ENCODE data around the gene FGFR2.

FGFR2 gene

GRCh38 chr10:121598263-121599249 lies at the start of gene FGFR2:
FGFR2 (minus strand) TSS chr10:121598444; CDS start chr10:121593817, 4,627 bp downstream.
- DNase-seq (ENCODE audit: low read depth) = peak; percentile 22
- H3K4me3 ChIP-seq (ENCODE audit: low read depth, low read length) = no peak within 1 kb of the TSS
- no peak for TF ChIP-seq CTCF (IDR thresholded peaks at IDR 0.05; ENCODE audit: insufficient read depth, low read depth, low read length, missing control alignments)

GRCh38 chr10:121647401-121647800 lies 49.2 kb upstream of the FGFR2 start:
- DNase-seq (ENCODE audit: low read depth) = no peak
- TF ChIP-seq CTCF (IDR thresholded peaks at IDR 0.05; ENCODE audit: insufficient read depth, low read depth, low read length, missing control alignments) = no peak
- no peak overlapping the region for H3K4me3 ChIP-seq (ENCODE audit: low read depth, low read length)

- no peak for TF ChIP-seq CTCF (IDR thresholded peaks at IDR 0.05; ENCODE audit: insufficient read depth, low read depth, low read length, missing control alignments)
- no peak for DNase-seq (ENCODE audit: low read depth)
- H3K4me3 ChIP-seq (ENCODE audit: low read depth, low read length) = no peak overlapping the region
Measured at GRCh38 chr10:121645696-121646095, 47.5 kb upstream of the FGFR2 start.

DNA sequence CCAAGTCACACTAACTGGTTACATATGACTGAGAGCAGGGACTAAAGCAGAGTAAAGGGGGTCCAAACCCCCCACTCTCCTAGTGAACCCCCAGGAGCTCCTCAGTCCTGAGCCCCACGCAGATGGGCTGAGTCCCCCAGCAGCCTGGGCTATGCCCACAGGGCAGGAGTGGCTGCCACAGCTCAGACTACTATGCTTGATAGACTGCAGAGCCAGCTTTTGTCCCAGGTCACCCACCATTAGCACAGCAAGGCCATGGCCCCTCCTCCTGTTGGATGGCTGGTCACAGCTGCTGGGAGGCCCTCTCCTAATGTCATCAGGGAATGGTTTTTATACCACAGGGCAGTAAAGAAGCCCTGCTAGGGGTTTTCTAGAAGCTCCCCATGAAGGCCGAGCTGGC lies 46.3 kb upstream of the FGFR2 start:
- no peak for DNase-seq (ENCODE audit: low read depth)
- no peak for TF ChIP-seq CTCF (IDR thresholded peaks at IDR 0.05; ENCODE audit: insufficient read depth, low read depth, low read length, missing control alignments)
- no peak overlapping the region for H3K4me3 ChIP-seq (ENCODE audit: low read depth, low read length)

DNA sequence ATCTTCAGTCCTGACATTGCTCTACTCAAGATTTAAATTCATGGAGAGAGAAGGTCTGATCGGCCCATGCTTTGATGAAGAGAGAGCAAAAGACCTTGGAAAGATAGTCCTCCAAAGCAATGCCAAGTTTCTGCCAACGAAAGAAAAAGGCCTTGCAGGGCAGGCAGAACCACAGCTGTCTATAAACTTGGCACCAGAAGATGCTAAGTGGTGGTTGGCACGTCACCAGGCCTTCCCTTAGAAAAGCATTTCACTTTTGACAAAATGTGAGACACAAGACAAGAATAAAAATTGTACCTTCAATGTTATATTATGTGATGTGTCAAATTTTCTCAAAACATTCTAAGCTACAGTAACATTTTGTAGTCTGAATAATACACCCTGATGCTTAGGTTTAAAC lies 42.0 kb upstream of the FGFR2 start:
- no peak for DNase-seq (ENCODE audit: low read depth)
- H3K4me3 ChIP-seq (ENCODE audit: low read depth, low read length) = no peak overlapping the region
- TF ChIP-seq CTCF (IDR thresholded peaks at IDR 0.05; ENCODE audit: insufficient read depth, low read depth, low read length, missing control alignments) = no peak

DNA sequence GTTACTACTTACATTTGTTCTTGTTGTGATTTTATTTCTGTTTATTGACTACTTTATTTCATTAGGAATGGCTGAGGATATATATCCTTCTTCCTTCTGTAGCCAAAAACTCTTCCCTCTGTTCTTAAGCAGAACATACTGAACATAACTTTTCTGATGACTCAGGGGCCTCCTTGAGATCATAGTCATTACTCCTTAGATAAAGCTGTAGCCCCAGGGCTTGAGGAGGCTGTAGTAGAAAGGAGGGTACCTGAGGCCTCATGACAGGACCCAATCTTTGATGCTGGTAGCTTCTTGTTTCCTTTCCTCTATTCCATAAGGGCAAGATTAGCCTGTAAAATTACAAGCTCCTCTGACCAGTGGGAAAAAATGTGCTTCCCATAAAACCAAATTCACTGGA lies 41.2 kb upstream of the FGFR2 start:
- no peak for TF ChIP-seq CTCF (IDR thresholded peaks at IDR 0.05; ENCODE audit: insufficient read depth, low read depth, low read length, missing control alignments)
- no peak overlapping the region for H3K4me3 ChIP-seq (ENCODE audit: low read depth, low read length)
- DNase-seq (ENCODE audit: low read depth) = no peak
